Limb (tissue), 2 donors: ENCODE data around the gene ZNF560.
A peak's percentile ranks its signal among the peaks of the same experiment; 100 is the strongest.
"Not testable (repeated sequence)": the region's sequence is repeated elsewhere in the genome, so short reads cannot be mapped to it uniquely, and the experiment has no call there.

Experiments used
- DNase-seq, 2 donors: peaks; one replicate each; pipeline ENCODE4 v3.0.0-alpha.2; 2016; ENCODE audit errors: extremely low spot score in 2 of 2

ZNF560 gene

DNA sequence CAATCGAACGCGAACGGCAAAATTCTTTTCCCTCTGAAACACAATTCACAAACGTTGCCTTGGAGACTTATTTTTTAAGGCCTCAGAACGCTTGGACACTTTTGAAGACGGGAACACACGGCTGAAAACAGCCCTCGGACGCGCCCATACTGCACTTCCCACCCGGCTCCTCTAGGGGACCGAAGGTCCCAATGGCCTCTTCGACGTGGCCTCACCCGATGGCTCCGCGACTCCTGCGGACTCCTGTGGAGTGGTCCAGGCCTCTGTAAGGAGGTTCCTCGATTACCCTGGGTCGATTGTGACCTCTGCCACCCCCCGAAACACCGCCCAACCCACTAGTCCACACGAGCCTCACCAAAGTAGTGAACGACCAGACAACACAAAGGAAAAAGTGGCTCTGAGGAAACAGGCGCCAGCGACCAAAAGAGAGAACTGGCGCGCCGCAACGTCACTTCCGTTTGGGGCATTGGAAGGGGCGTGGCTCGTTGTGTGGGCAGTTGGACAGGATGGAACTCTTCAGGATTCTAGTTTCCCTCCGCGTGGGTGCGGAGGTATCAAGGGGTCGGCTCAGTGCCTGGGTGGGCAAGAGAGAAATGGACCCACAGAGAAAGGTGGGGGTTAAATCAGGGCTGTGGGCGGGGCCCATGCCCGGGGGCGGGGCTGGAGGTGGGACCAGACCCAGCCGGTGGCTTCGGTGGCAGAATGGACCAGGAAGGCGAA lies at the start of gene ZNF560:
ZNF560 (minus strand) TSS at position 434 of the 720 bp plus-strand sequence. CDS start 23,303 bp downstream, outside the sequence.
- DNase-seq, result no peak

DNA sequence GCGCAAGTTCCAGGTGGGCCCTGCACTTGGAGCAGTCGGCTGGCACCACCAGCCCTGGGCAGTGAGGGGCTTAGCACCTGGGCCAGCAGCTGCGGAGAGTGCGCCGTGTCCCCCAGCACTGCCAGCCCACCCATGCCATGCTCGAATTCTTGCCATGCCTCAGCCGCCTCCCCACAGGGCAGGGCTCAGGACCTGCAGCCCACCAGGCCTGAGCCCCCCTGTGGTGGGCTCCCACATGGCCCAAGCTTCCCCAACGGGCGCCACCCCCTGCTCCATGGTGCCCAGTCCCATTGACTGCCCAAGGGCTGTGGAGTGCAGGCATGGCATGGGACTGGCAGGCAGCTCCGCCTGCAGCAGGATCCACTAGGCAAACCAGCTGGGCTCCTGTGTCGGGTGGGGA lies 49.5 kb upstream of the ZNF560 start:
- no peak for DNase-seq

DNA sequence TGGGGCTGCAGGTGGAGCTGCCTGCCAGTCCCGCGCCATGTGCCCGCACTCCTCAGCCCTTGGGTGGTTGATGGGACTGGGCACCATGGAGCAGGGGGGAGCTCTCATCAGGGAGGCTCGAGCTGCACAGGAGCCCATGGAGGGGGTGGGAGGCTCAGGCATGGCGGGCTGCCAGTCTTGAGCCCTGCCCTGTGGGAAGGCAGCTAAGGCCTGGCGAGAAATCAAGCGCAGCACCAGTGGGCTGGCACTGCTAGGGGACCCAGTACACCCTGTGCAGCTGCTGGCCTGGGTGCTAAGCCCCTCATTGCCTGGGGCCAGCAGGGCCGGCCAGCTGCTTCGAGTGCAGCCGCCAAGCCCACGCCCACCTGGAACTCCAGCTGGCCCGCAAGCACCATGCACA lies 42.9 kb upstream of the ZNF560 start:
- not testable (repeated sequence) for DNase-seq

DNA sequence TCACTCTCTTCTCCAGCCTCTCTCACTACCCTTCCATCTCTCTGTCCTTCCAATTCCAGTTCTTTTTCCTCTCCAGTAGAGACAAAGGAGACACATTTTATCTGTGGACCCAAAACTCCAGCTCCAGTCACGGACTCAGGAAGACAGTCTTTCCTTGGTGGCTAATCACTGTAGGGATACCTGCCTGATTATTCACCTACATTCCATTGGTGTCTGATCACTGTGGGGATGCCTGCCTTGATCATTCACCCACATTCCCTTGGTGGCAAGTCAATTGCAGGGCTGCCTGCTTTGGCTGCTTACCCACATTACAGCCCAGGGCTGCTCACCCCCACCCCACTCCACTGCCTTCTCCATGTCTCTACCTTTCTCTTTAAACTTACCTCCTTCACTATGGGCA lies 41.5 kb upstream of the ZNF560 start:
- not testable (repeated sequence) for DNase-seq

DNA sequence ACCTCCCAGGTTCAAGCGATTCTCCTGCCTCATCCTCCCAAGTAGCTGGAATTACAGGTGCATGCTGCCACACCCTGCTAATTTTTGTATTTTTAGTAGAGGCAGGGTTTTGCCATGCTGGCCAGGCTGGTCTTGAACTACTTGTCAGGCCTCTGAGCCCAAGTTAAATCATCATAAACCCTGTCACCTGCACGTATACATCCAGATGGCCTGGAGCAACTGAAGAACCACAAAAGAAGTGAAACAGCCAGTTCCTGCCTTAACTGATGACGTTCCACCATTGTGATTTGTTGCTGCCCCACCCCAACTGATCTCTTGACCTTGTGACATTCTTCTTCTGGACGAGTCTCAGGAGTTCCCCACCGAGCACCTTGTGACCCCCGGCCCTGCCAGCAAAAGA lies 40.8 kb upstream of the ZNF560 start:
- not testable (repeated sequence) for DNase-seq

DNA sequence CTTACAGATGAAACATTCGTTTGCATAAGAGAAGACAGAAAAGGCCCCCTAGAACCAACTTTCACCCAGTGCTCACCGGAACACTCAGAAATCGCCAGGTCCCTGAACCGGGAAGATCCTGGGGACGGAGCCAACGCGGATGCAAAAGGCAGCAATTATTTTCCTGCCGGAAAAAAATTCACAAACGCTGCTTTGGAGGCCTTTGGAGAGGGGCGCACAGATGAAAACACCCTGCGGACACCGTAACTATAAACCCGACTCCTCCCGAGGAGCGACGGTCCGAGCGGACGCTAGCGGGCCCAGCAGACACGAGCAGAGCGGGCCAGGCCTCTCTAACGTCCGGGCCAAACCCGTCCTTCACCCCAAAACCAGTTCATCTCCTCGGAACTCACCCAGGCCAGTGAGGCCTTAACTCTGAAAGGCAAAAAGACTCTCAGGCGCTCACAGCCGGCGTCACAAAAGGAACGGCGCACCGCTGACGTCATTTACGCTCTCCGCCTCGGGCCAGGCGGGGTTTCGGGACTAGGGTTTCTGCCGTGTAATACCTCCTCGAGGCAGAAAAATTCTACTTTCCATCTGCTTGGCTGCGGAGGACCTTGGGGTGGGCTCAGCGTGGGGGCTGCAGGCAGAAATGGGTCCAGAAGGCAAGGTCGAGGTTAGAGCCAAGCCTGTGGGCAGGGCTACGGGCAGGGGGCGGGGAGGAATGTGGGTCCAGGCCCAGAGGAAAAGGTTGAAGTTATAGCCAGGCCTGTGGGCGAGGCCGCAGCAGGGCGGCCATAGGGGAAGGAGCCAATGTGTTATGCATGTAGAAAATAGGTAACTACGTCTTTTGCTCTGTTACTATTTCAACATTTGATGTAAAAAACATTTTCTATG lies 40.0 kb upstream of the ZNF560 start, which contains the start of gene ZNF426:
ZNF426 (minus strand) TSS at position 463 of the 876 bp plus-strand sequence. CDS start 2,413 bp downstream, outside the sequence.
- peak; percentile 93 to 96 for DNase-seq

DNA sequence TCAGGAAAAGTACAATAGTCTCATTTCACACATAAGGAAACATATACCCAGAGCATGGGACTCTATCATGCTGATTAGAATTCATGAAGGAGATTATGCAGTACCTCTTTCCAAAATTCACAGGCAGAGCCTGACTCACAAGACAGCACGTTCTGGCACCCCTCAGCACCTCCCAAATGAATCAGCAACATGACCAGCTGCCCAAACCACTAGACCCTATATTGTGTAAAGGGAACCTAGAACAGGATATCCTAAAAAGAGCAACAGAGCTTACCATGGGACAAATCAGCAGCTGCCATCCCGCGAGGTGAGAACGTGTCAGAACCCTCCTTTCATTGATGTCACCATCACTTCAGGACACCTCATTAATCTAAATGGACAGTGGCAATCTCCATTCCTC lies 37.5 kb upstream of the ZNF560 start:
- no peak for DNase-seq

DNA sequence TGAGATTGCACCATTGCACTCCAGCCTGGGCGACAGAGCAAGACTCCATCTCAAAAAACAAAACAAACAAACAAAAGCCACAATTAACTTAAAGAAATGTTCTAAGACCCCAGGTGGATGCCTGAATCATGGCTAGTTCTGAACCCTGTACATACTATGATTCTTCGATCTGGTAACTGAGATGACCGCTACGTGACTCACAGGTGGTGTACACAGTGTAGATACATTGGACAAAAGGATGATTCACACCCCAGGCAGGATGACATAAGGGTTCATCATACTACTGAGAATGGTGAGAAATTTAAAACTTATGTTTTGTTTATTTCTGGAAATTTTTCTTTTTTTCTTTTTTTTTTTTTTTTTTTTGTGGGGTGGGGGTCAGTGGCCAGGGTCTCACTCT lies 33.5 kb upstream of the ZNF560 start:
- no peak for DNase-seq

DNA sequence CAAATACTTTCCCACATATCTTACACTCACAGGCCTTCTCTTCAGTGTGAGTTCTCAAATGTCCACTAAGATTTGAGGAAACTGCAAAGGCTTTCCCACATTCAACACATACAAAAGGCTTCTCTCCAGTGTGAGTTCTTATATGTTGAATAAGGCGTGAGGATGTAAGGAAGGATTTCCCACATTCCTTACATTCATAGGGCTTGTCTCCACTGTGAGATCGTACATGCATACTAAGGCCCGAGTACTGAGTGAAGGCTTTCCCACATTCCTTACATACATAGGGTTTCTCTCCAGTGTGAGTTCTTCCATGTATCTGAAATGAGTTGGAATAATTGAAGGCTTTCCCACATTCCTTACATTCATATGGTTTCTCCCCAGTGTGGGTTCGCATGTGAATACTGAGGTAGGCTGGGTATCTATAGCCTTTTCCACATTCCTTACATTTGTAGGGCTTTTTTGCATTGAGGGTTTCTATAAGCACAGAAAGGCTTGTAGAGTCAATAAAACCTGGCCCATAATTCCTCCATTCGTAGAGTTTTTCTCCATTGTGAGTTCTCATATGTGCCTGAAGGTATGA lies 30.4 kb upstream of the ZNF560 start:
- no peak for DNase-seq

DNA sequence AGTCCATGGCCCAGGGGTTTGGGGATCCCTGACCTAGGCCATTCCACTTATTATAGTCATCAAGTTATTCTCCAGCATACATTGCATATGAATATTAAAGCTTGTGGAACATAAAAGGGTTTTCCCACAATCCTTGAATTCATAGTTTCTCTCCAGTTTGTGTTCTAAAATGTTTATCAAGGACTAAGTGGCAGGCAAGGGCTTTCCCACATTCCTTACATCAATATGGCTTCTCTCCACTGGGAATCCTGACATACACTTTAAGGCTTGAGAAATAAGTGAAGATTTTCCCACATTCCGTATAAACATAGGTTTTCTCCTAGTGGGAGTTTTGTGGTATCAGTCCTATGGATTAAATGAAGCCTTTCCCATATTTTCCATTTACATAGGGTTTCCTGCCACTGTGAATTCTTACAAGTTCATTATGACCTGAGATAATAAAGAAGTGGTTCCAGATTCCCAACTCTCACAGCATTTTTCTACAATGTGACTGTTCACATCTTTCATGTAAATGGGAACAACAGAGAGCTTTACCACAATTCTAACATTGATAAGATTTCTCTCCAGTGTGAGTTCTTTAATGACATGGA lies 25.6 kb upstream of the ZNF560 start:
- DNase-seq, result no peak

DNA sequence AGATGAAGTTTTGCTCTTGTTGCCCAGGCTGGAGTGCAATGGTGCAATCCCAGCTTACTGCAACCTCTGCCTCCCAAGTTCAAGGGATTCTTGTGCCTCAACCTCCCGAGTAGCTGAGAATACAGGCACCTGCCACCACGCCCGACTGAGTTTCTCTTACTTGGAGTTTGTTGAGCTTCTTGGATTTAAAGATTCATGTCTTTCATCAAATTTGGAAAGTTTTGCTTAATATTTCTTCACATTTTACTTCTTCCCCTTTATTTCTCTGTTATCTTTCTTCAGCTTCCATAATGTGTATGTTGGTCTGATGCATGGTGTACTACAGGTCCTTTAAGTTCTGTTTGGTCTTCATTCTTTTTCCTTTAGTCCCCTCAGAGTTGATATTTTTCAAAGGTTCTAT lies 8.9 kb upstream of the ZNF560 start:
- no peak for DNase-seq

DNA sequence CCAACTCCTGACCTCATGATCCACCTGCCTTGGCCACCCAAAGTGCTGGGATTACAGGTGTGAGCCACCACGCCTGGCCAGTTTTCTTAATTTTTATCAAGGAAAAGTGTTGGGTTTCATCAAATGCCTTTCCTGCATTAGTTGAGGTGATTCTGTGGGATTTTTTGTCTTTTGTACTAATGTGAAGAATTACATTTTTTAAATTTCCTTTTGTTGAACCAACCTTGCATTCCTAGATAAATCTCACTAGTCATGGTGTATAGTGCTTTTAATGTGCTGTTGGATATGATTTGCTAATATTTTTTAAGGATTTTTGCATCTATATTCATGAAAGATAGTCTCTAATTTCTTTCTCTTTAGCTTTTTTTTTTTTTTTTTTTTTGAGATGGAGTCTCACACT lies 2.4 kb upstream of the ZNF560 start:
- no peak for DNase-seq

DNA sequence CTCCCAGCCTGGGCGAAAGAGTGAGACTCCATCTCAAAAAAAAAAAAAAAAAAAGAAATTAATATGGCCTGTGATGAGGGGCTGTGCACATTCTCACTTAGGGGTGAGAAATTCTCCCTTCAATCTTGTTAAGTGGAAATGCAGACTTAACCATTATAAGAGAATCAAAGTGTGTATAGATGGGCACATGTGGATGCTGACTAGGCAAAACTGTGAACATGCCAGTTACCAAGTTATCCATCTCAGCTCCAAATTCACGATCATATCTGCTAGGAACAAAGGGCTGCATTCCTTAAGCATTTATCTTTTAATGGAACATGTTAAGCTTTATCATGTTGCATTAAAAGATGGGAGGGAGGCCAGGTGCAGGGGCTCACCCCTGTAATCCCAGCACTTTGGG lies 4.3 kb downstream of the ZNF560 start:
- DNase-seq, result no peak

DNA sequence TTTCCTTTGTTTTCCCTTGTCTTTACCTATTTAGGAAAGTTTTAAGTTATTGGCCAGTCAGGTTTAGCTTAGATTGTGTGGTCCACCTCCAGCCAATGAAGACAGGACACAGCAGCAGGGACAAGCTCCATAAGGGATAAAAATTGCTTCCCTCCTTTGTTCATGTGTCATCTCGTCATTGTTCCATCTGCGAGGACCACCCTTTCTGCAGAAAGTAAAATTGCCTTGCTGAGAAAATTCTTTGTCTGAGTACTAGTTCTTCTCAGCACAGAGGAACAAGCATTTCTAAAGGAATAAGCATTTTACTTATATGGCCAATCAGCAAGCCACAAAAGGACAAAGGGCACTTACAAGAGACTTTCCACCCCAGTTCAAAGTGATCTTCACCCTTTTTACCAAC lies 11.4 kb downstream of the ZNF560 start:
- no peak for DNase-seq

DNA sequence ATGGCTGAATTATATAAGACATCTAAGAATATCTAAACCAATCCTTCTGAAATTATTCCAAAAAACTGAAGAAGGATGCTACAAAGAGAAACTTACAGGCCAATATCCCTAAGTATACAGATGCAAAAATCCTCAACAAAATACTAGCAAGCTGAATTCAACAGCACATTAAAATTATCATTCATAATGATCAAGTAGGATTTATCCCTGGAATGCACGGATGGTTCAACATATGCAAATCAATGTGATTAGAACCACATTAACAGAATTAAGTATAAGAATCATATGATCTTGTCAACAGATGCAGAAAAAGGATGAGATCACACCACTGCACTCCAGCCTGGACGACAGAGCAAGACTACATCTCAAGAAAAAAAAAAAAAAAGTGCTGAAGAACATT lies 13.3 kb downstream of the ZNF560 start:
- no peak for DNase-seq

DNA sequence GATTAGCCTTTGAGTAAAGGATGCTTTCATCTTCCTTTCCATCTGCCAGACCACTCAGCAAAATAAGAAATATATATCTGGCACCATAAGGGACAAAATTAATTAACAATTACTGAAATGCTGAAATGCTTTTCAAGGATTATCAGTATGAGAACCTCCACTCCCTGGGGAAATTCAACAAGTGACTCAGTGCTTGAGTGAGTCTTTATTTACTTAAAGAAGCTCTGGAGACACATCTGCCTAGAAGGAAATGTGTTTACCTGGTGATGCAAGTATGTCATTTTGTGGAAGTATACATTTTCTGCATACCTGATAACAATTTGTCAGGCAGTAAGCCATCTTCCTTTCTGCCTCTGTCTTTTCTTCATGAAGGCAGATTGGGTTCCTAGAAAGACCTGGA lies 23.4 kb downstream of the ZNF560 start:
- DNase-seq, result no peak

DNA sequence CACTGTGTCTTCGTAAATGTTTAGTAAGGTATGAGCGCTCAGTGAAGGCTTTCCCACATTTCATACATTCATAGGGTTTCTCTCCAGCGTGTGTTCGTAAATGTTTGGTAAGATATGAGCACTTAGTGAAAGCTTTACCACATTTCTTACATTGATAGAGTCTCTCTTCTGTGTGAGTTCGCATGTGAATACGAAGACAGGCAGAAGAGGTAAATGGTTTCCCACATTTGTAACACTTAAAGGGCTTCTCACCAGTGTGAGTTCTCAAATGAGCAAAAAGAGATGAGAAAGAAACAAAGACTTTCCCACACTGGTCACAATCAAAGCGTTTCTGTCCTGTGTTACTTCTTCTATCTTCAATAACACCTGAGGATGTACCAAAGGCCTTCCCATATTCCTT lies 31.3 kb downstream of the ZNF560 start:
- DNase-seq, result no peak

DNA sequence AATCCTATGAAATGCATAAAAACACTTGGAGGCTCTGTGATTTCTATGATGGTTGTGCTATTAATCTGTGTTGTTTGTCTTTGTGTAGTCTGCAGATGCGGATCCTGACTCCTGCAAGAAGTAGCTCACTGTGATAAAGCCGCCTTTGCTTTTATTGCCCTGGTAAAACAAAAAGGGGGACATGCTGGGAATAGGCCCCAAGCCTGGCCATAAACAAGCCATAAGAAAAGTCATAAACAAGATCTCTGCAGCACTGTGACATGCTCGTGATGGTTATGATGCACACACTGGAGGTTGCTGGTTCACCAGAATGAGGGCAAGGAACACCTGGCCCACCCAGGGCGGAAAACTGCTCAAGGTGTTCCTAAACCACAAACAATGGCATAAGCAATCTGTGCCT lies 36.5 kb downstream of the ZNF560 start:
- DNase-seq, result no peak

DNA sequence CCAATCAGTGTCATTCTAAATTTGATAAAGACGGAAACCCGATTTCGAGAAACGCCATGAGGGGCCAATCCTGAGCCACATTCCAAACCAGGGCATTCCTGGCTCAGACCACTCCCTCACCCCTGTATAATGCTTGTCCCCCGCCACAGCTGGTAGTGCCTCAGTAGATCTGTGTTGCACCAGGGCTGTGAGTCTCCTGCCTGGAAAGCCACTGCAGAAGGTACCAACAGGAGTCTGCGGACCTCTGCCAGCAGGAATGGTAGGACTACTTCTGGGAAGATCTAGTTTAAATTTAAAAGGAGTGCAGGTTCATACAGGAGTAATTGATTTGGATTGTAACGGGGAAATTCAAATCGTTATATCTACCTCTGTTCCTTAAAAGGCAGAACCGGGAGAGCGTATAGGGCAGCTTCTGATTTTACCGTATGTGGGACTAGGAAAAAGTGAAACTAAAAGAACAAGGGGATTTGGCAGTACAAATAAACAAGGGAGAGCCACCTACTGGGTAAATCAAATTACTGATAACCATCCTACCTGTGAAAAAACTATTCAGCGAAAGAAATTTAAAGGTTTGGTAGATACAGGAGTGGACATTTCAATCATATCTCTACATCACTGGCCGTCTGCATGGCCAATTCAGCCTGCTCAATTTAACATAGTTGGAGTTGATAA lies 42.3 kb downstream of the ZNF560 start:
- DNase-seq, result no peak

DNA sequence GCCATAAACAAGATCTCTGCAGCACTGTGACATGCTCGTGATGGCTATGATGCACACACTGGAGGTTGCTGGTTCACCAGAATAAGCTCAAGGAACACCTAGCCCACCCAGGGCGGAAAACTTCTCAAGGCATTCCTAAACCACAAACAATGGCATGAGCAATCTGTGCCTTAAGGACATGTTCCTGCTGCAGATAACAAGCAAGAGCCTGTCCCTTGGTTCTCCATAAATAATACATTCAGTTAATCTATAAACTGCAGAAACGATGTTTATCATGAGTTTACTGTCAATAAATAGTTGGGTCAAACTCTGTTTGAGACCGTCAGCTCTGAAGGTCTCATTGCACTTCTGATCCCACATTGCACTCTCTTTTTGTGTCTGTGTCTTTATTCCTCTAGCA lies 44.5 kb downstream of the ZNF560 start:
- DNase-seq, result no peak

DNA sequence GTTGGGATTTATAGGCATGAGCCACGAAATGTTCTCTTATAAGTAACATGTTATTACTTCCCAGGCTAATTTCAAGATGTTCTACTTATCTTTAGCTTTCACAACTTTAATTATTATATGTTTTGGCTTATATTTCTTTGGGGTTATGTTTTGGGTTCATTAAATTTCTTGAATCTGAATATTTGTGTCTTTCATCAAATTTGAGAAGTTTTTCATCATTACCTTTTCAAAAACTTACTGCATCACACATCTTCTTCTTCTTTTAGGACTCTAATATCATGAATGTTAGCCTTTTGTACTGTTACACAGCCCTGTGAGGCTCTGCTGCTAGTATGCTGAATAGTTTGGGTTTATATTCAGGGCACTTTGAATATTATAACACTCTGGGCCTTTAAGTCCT lies 53.4 kb downstream of the ZNF560 start:
- no peak for DNase-seq
